ENCODE results near the gene DOCK4.

DOCK4 gene

DNA sequence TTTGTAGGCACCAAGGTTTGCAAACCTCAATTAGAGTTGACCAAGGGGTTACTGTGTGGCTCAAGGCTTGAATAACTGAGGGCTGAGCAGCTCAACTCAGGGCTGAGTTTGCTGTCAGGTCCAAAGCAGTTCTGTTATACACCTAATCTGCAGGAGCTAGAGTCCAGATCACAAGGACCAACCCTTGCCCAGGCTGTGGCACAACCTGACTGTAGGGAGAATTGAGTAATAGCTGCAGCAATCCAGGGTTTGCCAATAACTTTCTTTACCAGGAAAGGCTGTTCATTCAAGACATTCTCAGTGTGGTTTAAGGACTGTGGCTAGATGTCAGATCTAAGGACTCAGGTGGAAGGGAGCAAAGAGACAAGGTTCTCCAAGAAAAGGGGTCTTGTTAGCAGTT lies 528.4 kb downstream of the DOCK4 start:
- H3K27me3 Mint-ChIP-seq = peaks cover 6% of the 10 kb centered on the region
- H3K4me1 Mint-ChIP-seq (ENCODE audit: low read depth) = no peaks in the 10 kb centered on the region
- no peak overlapping the region for H3K4me3 Mint-ChIP-seq
- H3K27ac Mint-ChIP-seq = no peak overlapping the region
- no peaks in the 10 kb centered on the region for H3K36me3 Mint-ChIP-seq (ENCODE audit: low read depth)
- no peak for DNase-seq
- H3K9me3 Mint-ChIP-seq = no peaks in the 10 kb centered on the region

- Mint-ChIP-seq H3K9me3 (no peaks in the 10 kb centered on the region), H3K36me3 (ENCODE audit: low read depth) (no peaks in the 10 kb centered on the region), H3K27me3 (peaks cover 6% of the 10 kb centered on the region), H3K27ac (no peak overlapping the region), H3K4me3 (no peak overlapping the region), H3K4me1 (ENCODE audit: low read depth) (no peaks in the 10 kb centered on the region)
- DNase-seq = no peak
Measured at GRCh38 chr7:111676811-111677210, 529.4 kb downstream of the DOCK4 start.
